T-helper 2 cell treated with Interferon-gamma antibody and Interleukin-4, amounts not matched to agents 100 ng/mL and 5 ng/mL, for 36 hours (primary cell): ENCODE data around the gene CDH15. TPM values are rescaled to one million over a fixed set of nuclear protein-coding genes. Genes with fewer than 3 reads are reported as not detected.
"Not testable (repeated sequence)": the region's sequence is repeated elsewhere in the genome, so short reads cannot be mapped to it uniquely, and the experiment has no call there.

Experiments used
- intact Hi-C: fragments of 100-400 bp; cut with micrococcal nuclease; formaldehyde crosslinking; loops from one replicate; pipeline ENCODE4 v1.15.1; 2023
- total RNA-seq: library from RNA; stranded (reverse); gene quantifications from 2 replicates; pipeline ENCODE4 v1.2.3, GENCODE V29; 2022

The CDH15 gene
- total RNA-seq, 1 donor from 2014 or later = not detected

DNA sequence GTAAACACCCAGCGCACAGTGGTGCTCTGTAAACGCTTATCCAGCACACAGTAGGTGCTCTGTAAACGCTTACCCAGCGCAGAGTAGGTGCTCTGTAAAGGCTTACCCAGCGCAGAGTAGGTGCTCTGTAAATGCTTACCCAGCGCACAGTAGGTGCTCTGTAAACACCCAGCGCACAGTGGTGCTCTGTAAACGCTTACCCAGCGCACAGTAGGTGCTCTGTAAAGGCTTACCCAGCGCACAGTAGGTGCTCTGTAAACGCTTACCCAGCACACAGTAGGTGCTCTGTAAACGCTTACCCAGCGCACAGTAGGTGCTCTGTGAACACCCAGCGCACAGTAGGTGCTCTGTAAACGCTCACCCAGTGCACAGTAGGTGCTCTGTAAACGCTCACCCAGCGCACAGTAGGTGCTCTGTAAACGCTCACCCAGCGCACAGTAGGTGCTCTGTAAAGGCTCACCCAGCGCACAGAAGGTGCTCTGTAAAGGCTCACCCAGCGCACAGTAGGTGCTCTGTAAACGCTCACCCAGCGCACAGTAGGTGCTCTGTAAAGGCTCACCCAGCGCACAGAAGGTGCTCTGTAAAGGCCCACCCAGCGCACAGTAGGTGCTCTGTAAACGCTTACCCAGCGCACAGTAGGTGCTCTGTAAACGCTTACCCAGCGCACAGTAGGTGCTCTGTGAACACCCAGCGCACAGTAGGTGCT lies 14.5 kb downstream of the CDH15 start:
- intact Hi-C loops = not testable (repeated sequence)

DNA sequence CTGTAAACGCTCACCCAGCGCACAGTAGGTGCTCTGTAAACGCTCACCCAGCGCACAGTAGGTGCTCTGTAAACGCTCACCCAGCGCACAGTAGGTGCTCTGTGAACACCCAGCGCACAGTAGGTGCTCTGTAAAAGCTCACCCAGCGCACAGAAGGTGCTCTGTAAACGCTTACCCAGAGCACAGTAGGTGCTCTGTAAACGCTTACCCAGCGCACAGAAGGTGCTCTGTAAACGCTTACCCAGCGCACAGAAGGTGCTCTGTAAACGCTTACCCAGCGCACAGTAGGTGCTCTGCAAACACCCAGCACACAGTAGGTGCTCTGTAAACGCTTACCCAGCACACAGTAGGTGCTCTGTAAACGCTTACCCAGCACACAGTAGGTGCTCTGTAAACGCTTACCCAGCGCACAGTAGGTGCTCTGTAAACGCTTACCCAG lies 15.1 kb downstream of the CDH15 start:
- intact Hi-C loops = not testable (repeated sequence)

- intact Hi-C loops = no loop called here
Measured at GRCh38 chr16:89187032-89187769, 15.7 kb downstream of the CDH15 start.

GRCh38 chr16:89187770-89188392 lies 16.3 kb downstream of the CDH15 start:
- intact Hi-C loops = no loop called here

DNA sequence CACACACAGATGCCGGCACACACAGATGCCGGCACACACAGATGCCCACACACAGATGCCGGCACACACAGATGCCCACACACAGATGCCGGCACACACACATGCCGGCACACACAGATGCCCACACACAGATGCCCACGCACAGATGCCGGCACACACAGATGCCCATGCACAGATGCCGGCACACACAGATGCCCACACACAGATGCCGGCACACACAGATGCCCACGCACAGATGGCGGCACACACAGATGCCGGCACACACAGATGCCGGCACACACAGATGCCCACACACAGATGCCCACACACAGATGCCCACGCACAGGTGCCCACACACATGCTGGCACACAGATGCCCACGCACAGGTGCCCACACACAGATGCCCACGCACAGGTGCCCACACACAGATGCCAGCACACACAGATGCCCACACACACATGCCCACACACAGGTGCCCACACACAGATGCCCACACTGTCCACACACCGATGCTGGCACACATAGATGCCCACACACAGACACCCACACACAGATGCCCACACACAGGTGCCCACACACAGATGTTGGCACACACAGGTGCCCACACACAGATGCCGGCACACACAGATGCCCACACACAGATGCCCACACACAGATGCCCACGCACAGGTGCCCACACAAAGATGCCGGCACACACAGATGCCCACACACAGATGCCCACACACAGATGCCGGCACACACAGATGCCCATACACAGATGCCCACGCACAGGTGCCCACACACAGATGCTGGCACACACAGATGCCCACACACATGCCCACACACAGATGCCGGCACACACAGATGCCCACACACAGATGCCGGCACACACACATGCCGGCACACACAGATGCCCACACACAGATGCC lies 17.2 kb downstream of the CDH15 start:
- intact Hi-C loops = not testable (repeated sequence)

DNA sequence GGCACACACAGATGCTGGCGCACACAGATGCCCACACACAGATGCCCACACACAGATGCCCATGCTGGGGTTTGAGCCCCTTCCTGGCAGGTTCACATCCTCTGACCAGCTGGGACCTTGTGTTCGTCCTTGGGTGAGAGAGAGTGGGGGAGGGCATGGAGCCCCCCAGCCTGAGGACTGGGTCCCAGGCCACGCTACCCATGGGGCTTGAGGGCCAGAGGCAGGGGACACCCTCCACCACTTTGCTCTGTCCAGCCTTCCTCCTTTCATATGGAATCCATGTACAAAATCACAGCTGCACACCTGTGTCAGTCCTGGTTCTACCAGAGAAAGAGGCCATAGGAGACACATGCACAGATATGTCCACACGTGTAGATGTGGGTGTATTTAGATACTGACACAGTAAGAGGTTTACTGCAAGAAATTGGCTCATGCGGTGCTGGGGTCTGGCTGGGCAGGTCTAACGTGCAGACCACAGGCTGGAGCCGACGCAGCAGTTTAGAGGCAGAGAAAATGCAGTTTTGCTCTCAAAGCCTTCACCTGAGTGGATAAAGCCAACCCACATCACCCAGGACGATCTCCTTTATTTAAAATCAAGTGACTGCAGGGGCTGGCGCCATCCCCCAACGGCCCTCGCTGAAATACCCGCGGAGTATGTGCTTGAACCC lies 17.9 kb downstream of the CDH15 start:
- intact Hi-C loops = no loop called here

DNA sequence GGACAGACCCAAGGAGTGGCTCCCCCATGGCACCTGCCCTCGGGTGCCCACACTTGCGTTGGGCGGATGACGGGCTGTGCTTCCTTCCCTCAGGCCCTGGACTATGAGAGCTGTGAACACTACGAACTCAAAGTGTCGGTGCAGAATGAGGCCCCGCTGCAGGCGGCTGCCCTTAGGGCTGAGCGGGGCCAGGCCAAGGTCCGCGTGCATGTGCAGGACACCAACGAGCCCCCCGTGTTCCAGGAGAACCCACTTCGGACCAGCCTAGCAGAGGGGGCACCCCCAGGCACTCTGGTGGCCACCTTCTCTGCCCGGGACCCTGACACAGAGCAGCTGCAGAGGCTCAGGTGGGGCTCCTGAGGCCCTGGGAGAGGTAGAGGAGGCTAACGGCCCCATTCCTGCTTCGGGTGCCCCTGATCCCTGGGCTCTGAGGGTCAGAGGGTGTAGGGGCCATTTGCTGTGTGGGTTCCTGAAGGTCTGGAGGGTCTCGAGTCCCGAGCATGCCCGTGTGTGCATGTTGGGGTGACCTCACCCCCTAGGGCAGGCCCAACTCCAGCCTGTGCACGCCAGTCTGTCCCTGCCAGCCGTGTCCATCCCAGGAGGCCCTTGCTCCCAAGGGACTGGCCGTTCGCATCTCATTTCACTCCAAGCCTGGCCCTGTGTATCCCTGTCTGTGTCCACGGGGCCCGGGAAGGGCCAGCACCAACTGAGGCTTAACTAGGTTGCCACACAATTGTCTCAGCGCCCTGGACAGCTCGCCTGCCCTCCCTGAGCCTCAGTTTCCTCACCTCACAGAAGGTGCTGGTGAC lies 18.8 kb downstream of the CDH15 start:
- intact Hi-C loops = no loop called here

GRCh38 chr16:89191033-89191900 lies 19.7 kb downstream of the CDH15 start:
- intact Hi-C loops = no loop called here

- intact Hi-C loops = loop anchor here (1.0 to 2.0 kb wide), 3 partner anchors 21 to 55 kb away; partner anchors contain the start of genes CDH15 and ZNF778
Measured at GRCh38 chr16:89191901-89192185, 20.3 kb downstream of the CDH15 start.

GRCh38 chr16:89192186-89192955 lies 20.8 kb downstream of the CDH15 start:
- intact Hi-C loops = loop anchor here (1.0 to 2.0 kb wide), 3 partner anchors 21 to 54 kb away; partner anchors contain the start of genes CDH15 and ZNF778

GRCh38 chr16:89192956-89193575 lies 21.5 kb downstream of the CDH15 start:
- intact Hi-C loops = loop anchor here (1.0 to 2.0 kb wide), 4 partner anchors 8 to 54 kb away; partner anchors contain the start of genes CDH15 and ZNF778

DNA sequence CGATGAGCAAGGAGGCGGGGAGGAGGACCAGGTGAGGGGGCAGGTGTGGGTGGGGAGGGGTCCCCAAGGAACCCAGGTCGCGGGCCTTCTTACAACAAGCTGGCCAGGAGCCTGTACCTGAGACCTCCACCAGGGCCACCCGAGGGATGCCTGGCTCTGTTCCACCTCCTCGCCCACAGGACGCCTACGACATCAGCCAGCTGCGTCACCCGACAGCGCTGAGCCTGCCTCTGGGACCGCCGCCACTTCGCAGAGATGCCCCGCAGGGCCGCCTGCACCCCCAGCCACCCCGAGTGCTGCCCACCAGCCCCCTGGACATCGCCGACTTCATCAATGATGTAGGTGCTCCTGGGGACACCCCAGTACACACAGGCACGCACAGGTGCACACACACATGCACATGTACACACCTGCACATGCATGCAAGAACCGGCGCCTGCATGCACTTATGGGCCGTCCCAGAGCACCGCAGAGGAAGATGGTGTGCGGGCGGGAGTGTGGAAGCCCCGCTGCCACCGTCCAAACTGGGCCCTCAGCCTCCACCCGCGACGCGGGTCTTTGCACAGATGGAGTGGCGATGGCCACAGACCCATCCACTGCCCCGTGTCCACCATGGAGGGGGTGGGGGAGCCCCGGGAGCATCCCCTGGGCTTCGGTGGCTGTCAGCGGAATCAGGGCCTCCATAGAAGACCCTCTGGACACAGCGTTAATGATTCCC lies 22.2 kb downstream of the CDH15 start:
- intact Hi-C loops = loop anchor here (1.0 to 2.0 kb wide), 3 partner anchors 8 to 53 kb away; partner anchors contain the start of gene ZNF778

GRCh38 chr16:89194340-89195311 lies 23.1 kb downstream of the CDH15 start:
- intact Hi-C loops = no loop called here

GRCh38 chr16:89195521-89196171 lies 24.1 kb downstream of the CDH15 start:
- intact Hi-C loops = no loop called here

DNA sequence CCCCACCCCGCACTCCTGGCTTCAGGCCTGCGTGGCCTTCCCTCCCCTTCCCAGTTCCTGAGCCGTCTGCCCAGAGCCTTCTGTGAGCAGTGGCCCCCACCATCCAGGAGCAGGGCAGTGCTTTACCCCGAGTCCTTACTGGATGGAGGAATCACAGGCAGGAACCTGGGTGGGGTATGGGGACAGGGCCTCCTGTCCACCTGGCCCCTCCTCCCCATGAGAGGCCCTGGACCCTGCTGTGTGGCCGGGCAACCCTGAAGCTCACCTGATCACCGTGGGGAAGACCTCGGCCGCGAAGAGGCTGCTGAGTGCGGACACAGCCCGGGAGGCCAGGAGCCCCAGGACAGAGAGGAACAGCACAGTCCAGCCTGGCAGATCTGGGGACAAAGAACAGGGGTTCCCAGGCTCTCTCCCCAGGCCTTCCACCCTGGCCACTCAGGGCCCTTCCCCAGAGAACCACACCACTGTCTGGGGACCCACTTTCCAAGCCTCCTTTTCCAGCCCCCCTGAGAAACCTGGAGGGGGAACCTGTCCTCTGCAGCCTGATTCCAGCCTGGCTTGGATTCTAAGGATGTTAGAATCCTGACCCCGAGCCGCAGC lies 25.6 kb downstream of the CDH15 start:
- intact Hi-C loops = no loop called here
